HG02973 (cell line): ENCODE data around the gene SVEP1.

Source experiments
- ATAC-seq: cut with Tn5 transposase; IDR thresholded peaks from one replicate; pipeline ENCODE4 v1.9.1; 2021; ENCODE audit warnings: moderate library complexity; ENCODE audit not compliant: unreplicated experiment

Gene SVEP1

GRCh38 chr9:110327716-110328115 lies 251.8 kb downstream of the SVEP1 start:
- no peak for ATAC-seq

GRCh38 chr9:110323818-110324217 lies 255.7 kb downstream of the SVEP1 start:
- no peak for ATAC-seq

- ATAC-seq, result no peak
Observed at GRCh38 chr9:110320651-110321445, 258.7 kb downstream of the SVEP1 start.

GRCh38 chr9:110319781-110320492 lies 259.6 kb downstream of the SVEP1 start:
- no peak for ATAC-seq

GRCh38 chr9:110317911-110318310 lies 261.6 kb downstream of the SVEP1 start:
- no peak for ATAC-seq

- ATAC-seq, result peak; percentile 97
Observed at GRCh38 chr9:110316261-110317075, 263.1 kb downstream of the SVEP1 start.
